Fibroblast of pulmonary artery (primary cell): ENCODE data around the gene RPL9.

Source experiments
- DNase-seq: peaks from one replicate; pipeline ENCODE4 v3.0.0-alpha.2; 2010; ENCODE audit warnings: low read depth
- H3K4me3 ChIP-seq: replicated peaks from 2 replicates; pipeline ENCODE4 v1.5.1; 2011; ENCODE audit warnings: low read depth, mild to moderate bottlenecking, control low read depth, low read length, moderate library complexity
- TF ChIP-seq, protein P1 (sequence below): IDR thresholded peaks from 2 replicates; pipeline ENCODE4 v1.5.1; 2011; ENCODE audit warnings: mild to moderate bottlenecking, control low read depth, low read length, inconsistent platforms; ENCODE audit errors: missing control alignments

Gene RPL9

GRCh38 chr4:39451423-39452023, 7.2 kb downstream of the RPL9 start:
- no peak for DNase-seq
- TF ChIP-seq, protein P1, sequence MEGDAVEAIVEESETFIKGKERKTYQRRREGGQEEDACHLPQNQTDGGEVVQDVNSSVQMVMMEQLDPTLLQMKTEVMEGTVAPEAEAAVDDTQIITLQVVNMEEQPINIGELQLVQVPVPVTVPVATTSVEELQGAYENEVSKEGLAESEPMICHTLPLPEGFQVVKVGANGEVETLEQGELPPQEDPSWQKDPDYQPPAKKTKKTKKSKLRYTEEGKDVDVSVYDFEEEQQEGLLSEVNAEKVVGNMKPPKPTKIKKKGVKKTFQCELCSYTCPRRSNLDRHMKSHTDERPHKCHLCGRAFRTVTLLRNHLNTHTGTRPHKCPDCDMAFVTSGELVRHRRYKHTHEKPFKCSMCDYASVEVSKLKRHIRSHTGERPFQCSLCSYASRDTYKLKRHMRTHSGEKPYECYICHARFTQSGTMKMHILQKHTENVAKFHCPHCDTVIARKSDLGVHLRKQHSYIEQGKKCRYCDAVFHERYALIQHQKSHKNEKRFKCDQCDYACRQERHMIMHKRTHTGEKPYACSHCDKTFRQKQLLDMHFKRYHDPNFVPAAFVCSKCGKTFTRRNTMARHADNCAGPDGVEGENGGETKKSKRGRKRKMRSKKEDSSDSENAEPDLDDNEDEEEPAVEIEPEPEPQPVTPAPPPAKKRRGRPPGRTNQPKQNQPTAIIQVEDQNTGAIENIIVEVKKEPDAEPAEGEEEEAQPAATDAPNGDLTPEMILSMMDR = no peak

DNA sequence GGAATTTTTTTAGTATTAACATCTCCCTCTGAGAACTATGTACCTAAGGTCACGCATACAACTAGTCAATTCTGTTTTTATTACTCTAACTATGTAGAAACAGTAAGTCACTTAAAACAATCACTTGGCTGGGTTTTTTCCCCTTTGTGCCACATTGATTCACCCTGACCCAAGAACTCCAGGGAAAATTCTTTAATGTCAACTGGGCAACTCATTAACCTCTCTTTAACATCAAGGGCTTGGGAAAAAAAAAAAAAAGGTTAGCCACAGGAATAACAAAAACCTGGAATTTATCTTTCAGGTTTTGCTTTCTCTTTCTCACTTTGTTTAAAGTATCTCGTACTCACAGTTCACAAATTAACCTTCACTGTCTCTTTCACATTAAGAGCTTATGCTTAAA, 8.1 kb downstream of the RPL9 start:
- H3K4me3 ChIP-seq = no peak overlapping the region
- TF ChIP-seq, protein P1 = no peak
- DNase-seq = no peak

More at GRCh38 chr4:39451423-39452023, 7.2 kb downstream of the RPL9 start:
- H3K4me3 ChIP-seq = no peak overlapping the region

DNA sequence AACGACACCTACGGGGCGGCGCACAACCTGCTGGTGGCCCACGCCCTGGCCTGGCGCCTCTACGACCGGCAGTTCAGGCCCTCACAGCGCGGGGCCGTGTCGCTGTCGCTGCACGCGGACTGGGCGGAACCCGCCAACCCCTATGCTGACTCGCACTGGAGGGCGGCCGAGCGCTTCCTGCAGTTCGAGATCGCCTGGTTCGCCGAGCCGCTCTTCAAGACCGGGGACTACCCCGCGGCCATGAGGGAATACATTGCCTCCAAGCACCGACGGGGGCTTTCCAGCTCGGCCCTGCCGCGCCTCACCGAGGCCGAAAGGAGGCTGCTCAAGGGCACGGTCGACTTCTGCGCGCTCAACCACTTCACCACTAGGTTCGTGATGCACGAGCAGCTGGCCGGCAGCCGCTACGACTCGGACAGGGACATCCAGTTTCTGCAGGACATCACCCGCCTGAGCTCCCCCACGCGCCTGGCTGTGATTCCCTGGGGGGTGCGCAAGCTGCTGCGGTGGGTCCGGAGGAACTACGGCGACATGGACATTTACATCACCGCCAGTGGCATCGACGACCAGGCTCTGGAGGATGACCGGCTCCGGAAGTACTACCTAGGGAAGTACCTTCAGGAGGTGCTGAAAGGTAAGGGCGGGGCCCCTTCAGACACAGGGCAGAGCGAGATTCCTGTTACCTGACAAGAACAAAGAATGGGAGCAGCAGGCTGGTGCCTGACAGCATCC, 11.7 kb downstream of the RPL9 start:
- DNase-seq = peak; percentile 74
- TF ChIP-seq, protein P1 = peak; percentile 48
- peak overlapping the region; percentile 43 for H3K4me3 ChIP-seq

GRCh38 chr4:39446483-39446841, 12.3 kb downstream of the RPL9 start:
- TF ChIP-seq, protein P1 = no peak
- DNase-seq = no peak
- H3K4me3 ChIP-seq = peak overlapping the region; percentile 43

- DNase-seq = no peak
- TF ChIP-seq, protein P1 = no peak
- H3K4me3 ChIP-seq = no peak overlapping the region
Measured at GRCh38 chr4:39442998-39443397, 15.7 kb downstream of the RPL9 start.

DNA sequence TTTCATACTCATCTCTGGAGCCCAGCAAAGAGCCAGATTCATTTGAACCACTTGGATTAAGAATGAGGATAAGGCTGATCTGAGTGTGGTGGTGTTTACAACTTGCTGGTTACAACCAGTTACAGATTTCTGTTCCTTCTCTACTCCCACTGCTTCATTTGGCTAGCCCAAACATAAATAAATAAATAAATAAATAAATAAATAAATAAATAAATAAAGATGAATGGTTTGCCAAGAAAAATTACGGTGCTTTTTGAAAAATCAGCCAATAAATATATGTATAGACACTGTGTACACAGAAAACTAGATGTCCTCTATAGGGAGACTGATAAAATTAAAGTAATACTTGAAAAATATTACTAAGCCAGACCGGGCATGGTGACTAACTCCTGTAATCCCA, 17.1 kb downstream of the RPL9 start:
- no peak for DNase-seq
- no peak overlapping the region for H3K4me3 ChIP-seq
- TF ChIP-seq, protein P1 = no peak
